Skin epidermis (tissue), 12 donors: Measurements from ENCODE around the gene C1orf159.
"Not testable (repeated sequence)": the region's sequence is repeated elsewhere in the genome, so short reads cannot be mapped to it uniquely, and the experiment has no call there.

Experiments used
- H3K27ac ChIP-seq, 21 experiments: fragments of 200-600 bp; sonication (generic) in 11 of 21; one replicate each; pipeline ENCODE4 v1.5.0; 2020; ENCODE audit warnings: mild to moderate bottlenecking in 3 of 21, inconsistent platforms in 2 of 21, moderate library complexity in 2 of 21
- H3K4me3 ChIP-seq, 7 experiments: fragments of 200-600 bp; sonication (generic) in 2 of 7; one replicate each; pipeline ENCODE4 v1.5.0; 2020; ENCODE audit warnings: inconsistent platforms in 2 of 7, mild to moderate bottlenecking in 2 of 7, moderate library complexity in 1 of 7

Gene C1orf159

GRCh38 chr1:1061682-1062345 lies 54.1 kb downstream of the C1orf159 start:
- H3K4me3 ChIP-seq = no peak overlapping the region
- H3K27ac ChIP-seq = no peak overlapping the region

- peak overlapping the region in 2 of 7 experiments; percentile 39 to 40 for H3K4me3 ChIP-seq
These were observed 55.4 kb downstream of the C1orf159 start for GRCh38 chr1:1060281-1061000.

GRCh38 chr1:1059494-1060280 lies 56.2 kb downstream of the C1orf159 start:
- no peak overlapping the region for H3K27ac ChIP-seq
- peak overlapping the region; percentile 29 to 50 (median 40) for H3K4me3 ChIP-seq

More at GRCh38 chr1:1060281-1061000, 55.4 kb downstream of the C1orf159 start:
- H3K27ac ChIP-seq = no peak overlapping the region

- Histone ChIP-seq H3K4me3 (peak overlapping the region; percentile 29 to 50 (median 40)), H3K27ac (no peak overlapping the region)
These were observed 56.9 kb downstream of the C1orf159 start for GRCh38 chr1:1058921-1059493.

- Histone ChIP-seq H3K4me3 (peak overlapping the region in 2 of 7 experiments; percentile 34 to 39), H3K27ac (no peak overlapping the region)
These were observed 57.6 kb downstream of the C1orf159 start for GRCh38 chr1:1058088-1058905.

- not testable (repeated sequence) for H3K4me3 ChIP-seq, H3K27ac ChIP-seq
These were observed 58.2 kb downstream of the C1orf159 start for GRCh38 chr1:1057769-1058087.

- Histone ChIP-seq H3K4me3 (no peak overlapping the region), H3K27ac (no peak overlapping the region)
These were observed 59.8 kb downstream of the C1orf159 start for GRCh38 chr1:1055841-1056736.

- Histone ChIP-seq H3K4me3 (no peak overlapping the region), H3K27ac (no peak overlapping the region)
These were observed 60.9 kb downstream of the C1orf159 start for GRCh38 chr1:1054971-1055370.

GRCh38 chr1:1054099-1054700 lies 61.7 kb downstream of the C1orf159 start:
- H3K4me3 ChIP-seq = no peak overlapping the region
- H3K27ac ChIP-seq = no peak overlapping the region

- no peak overlapping the region for H3K27ac ChIP-seq
- no peak overlapping the region for H3K4me3 ChIP-seq
These were observed 62.2 kb downstream of the C1orf159 start for GRCh38 chr1:1053682-1054081.

- no peak overlapping the region for H3K4me3 ChIP-seq
- H3K27ac ChIP-seq = no peak overlapping the region
These were observed 62.9 kb downstream of the C1orf159 start for GRCh38 chr1:1053022-1053421.

GRCh38 chr1:1052003-1052840 lies 63.7 kb downstream of the C1orf159 start:
- Histone ChIP-seq H3K27ac (no peak overlapping the region), H3K4me3 (no peak overlapping the region)

GRCh38 chr1:1051127-1051810 lies 64.6 kb downstream of the C1orf159 start:
- Histone ChIP-seq H3K4me3 (no peak overlapping the region), H3K27ac (no peak overlapping the region)

GRCh38 chr1:1050577-1051052 lies 65.3 kb downstream of the C1orf159 start:
- Histone ChIP-seq H3K4me3 (no peak overlapping the region), H3K27ac (no peak overlapping the region)

GRCh38 chr1:1049318-1050165 lies 66.3 kb downstream of the C1orf159 start:
- Histone ChIP-seq H3K4me3 (no peak overlapping the region), H3K27ac (no peak overlapping the region)

GRCh38 chr1:1048765-1049164 lies 67.1 kb downstream of the C1orf159 start:
- H3K4me3 ChIP-seq = no peak overlapping the region
- no peak overlapping the region for H3K27ac ChIP-seq
